SK-N-MC (cell line): Measurements from ENCODE around the gene TRAPPC12.

Source experiments
- DNase-seq: peaks from one replicate; pipeline ENCODE4 v3.0.0-alpha.2; 2011; ENCODE audit warnings: low read depth, low spot score
- H3K27ac ChIP-seq: fragments of 200-600 bp; sonication (generic); 2 replicates; pipeline ENCODE4 v1.5.1; 2016; ENCODE audit warnings: mixed run types
- H3K36me3 ChIP-seq: fragments of 200-600 bp; sonication (generic); 2 replicates; pipeline ENCODE4 v1.6.1; 2017; ENCODE audit warnings: antibody characterized with exemption, low read length, mixed read lengths; ENCODE audit not compliant: insufficient read depth
- H3K4me3 ChIP-seq: fragments of 200-600 bp; sonication (generic); 2 replicates; pipeline ENCODE4 v1.5.1; 2016
- H3K9ac ChIP-seq: fragments of 200-600 bp; sonication (generic); 2 replicates; pipeline ENCODE4 v1.8.0; 2017; ENCODE audit warnings: mixed run types, mixed read lengths; ENCODE audit not compliant: insufficient read length
- H3K9me3 ChIP-seq: fragments of 200-600 bp; sonication (generic); 2 replicates; pipeline ENCODE4 v1.6.1; 2017; ENCODE audit warnings: low read depth, mild to moderate bottlenecking, antibody characterized with exemption, low read length, moderate library complexity, mixed read lengths
- EZH2 ChIP-seq: fragments of 200-600 bp; sonication (generic); IDR thresholded peaks from one replicate; pipeline ENCODE4 v1.6.1; 2017; ENCODE audit warnings: antibody characterized with exemption
- FOXP2 ChIP-seq: optimal IDR thresholded peaks from 2 replicates; pipeline ENCODE3; 2011; ENCODE audit warnings: mild to moderate bottlenecking, moderate library complexity; ENCODE audit not compliant: insufficient read depth; ENCODE audit errors: extremely low read length, control extremely low read depth
- POLR2AphosphoS5 ChIP-seq: IDR thresholded peaks from 2 replicates; pipeline ENCODE4 v1.6.1; 2012; ENCODE audit warnings: mild to moderate bottlenecking, low read depth, low read length, borderline replicate concordance

TRAPPC12 gene

DNA sequence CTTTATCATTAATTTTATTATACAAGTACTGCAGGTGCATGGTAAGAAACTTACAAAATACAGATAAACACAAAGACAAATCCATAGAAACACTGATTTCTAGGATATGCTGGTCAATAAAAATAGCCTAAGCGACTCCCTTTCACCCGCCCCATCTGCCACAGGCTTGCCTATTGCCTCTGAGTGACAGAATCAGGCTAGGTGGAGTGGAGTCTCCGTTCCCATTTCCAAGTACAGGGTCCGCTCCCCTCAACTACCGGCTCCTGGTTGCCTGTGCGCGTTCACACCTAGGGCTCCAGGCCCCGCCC is 201 bp upstream of the TRAPPC12 start:
- Histone ChIP-seq H3K4me3 (peak overlapping the region; percentile 94), H3K36me3 (peaks cover 15% of the 10 kb centered on the region; the same call in 1 of the 2 replicates), H3K27ac (no peak overlapping the region; the same call in 1 of the 2 replicates), H3K9me3 (no peaks in the 10 kb centered on the region), H3K9ac (peak overlapping the region; percentile 92)
- no peak for TF ChIP-seq FOXP2
- no peak for TF ChIP-seq EZH2
- peak; percentile 39 for DNase-seq

DNA sequence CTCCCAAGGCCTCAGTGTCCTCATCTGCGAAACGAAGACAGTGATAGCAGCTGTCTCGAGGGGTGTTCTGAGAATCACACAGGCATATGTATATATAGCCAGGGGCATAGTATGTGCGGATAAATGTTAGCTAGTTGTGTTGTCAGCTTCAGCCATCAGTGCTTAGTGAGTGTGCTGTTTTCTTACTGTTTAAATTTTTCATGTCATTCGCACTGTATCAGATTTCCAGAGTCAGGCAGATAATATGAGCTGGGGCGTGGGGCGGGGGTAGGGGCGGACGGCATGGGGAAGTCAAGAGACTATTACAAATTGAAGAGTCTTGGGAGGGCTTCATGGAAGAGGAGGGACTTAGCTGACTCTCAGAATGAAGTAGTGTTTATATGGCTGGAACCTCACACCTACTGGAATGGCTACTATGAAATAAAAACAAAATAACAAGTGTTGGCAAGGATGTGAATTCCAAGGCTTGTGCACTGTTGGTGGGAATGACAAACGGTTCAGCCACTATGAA is 7.0 kb downstream of the TRAPPC12 start:
- DNase-seq = no peak

DNA sequence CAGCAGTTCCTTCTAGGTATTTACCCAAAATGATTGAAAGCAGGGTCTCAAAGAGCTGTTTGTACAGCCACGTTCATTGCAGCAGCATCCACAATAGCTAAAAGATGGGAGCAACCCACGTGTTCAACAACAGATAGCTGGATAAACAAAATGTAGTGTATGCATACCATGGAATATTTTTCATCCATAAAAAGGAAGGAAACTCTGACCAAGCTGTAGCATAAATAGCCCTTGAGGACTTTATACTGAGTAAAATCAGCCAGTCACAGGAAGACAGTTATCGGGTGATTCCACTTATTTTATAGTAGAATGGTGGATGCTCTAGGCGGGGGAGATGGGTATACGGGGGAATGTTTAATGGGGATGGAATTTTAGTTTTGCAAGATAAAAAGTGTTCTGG is 7.5 kb downstream of the TRAPPC12 start:
- Histone ChIP-seq H3K36me3 (peaks cover 39% of the 10 kb centered on the region), H3K27ac (no peak overlapping the region), H3K4me3 (no peak overlapping the region), H3K9me3 (no peaks in the 10 kb centered on the region), H3K9ac (no peak overlapping the region)
- TF ChIP-seq POLR2AphosphoS5 = no peak
- TF ChIP-seq EZH2 = no peak
- TF ChIP-seq FOXP2 = no peak
- DNase-seq = no peak

More for the DNA sequence above, 7.0 kb downstream of the TRAPPC12 start:
- no peak overlapping the region for H3K4me3 ChIP-seq
- no peaks in the 10 kb centered on the region for H3K9me3 ChIP-seq
- TF ChIP-seq FOXP2 = no peak
- no peak for TF ChIP-seq POLR2AphosphoS5
- TF ChIP-seq EZH2 = no peak
- H3K36me3 ChIP-seq = peaks cover 39% of the 10 kb centered on the region
- H3K27ac ChIP-seq = no peak overlapping the region
- no peak overlapping the region for H3K9ac ChIP-seq

- Histone ChIP-seq H3K36me3 (peaks cover 41% of the 10 kb centered on the region), H3K9me3 (no peaks in the 10 kb centered on the region), H3K4me3 (no peak overlapping the region), H3K9ac (no peak overlapping the region), H3K27ac (no peak overlapping the region)
- DNase-seq = no peak
- no peak for TF ChIP-seq FOXP2
- TF ChIP-seq EZH2 = no peak
- TF ChIP-seq POLR2AphosphoS5 = no peak
Measured at GRCh38 chr2:3387644-3388411, 8.3 kb downstream of the TRAPPC12 start.

DNA sequence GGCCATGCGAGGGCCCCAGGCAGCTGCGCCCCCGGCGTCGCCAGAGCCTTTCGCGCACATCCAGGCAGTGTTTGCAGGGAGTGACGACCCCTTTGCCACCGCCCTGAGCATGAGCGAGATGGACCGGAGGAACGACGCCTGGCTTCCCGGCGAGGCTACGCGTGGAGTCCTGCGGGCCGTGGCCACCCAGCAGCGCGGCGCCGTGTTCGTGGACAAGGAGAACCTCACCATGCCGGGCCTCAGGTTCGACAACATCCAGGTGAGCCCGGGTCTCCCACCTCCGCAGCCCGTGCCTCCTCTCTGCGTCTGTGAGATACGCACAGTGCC is 8.9 kb downstream of the TRAPPC12 start:
- Histone ChIP-seq H3K9ac (no peak overlapping the region), H3K4me3 (no peak overlapping the region), H3K36me3 (peaks cover 41% of the 10 kb centered on the region), H3K9me3 (no peaks in the 10 kb centered on the region), H3K27ac (no peak overlapping the region)
- no peak for DNase-seq
- no peak for TF ChIP-seq FOXP2
- no peak for TF ChIP-seq POLR2AphosphoS5
- TF ChIP-seq EZH2 = no peak

DNA sequence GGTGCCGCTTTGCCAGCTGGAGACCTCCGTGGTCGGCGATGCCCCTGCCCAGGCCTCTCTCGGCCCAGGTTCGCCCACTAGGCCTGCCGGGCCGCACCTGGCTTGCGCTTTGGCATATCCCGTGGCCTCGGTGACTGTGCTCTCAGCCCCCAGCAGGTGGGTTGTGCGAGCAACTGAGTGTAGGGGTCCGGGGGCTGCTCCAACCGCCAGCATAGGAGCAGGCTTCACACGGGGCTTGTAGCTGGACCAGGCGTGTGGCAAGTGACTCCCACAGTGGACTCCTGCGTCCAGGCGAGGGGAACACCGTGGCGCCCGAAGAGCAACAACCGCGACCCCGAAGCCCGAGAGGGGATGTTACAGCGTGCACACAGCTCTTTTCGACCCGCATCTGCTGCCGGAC is 9.7 kb downstream of the TRAPPC12 start:
- Histone ChIP-seq H3K27ac (no peak overlapping the region), H3K9ac (no peak overlapping the region), H3K4me3 (no peak overlapping the region), H3K36me3 (peaks cover 46% of the 10 kb centered on the region), H3K9me3 (no peaks in the 10 kb centered on the region)
- no peak for DNase-seq
- TF ChIP-seq POLR2AphosphoS5 = no peak
- no peak for TF ChIP-seq EZH2
- TF ChIP-seq FOXP2 = no peak

GRCh38 chr2:3390041-3390440 is 10.5 kb downstream of the TRAPPC12 start:
- Histone ChIP-seq H3K27ac (no peak overlapping the region), H3K9me3 (0 out of 2 replicates have a peak, but pooled peaks cover 1% of the 10 kb centered on the region), H3K4me3 (no peak overlapping the region), H3K36me3 (peaks cover 51% of the 10 kb centered on the region), H3K9ac (no peak overlapping the region)
- DNase-seq = no peak
- TF ChIP-seq FOXP2 = no peak
- no peak for TF ChIP-seq EZH2
- TF ChIP-seq POLR2AphosphoS5 = no peak

DNA sequence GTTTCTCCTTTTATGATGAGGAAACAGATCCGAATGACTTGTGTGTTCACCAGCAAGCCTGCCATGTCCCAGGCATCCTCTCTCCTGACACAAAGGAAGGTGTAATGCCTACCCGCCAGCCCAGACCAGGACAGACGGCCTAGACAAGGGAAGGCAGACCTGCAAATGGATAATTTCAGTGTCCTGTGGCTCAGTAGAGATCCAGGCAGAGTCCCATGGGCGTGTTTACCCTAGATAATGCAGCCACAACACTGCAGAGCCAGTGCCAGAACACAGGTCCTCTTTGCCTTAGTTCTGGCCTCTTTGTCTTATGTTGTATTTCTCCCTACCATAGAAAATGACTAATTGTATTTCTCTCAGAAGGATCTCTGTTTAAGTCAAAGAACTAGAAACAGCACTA is 12.7 kb downstream of the TRAPPC12 start:
- no peak for TF ChIP-seq EZH2
- TF ChIP-seq FOXP2 = no peak
- no peak for TF ChIP-seq POLR2AphosphoS5
- Histone ChIP-seq H3K9ac (no peak overlapping the region), H3K27ac (no peak overlapping the region), H3K9me3 (peaks cover 19% of the 10 kb centered on the region; the same call in 1 of the 2 replicates), H3K4me3 (no peak overlapping the region), H3K36me3 (peaks cover 64% of the 10 kb centered on the region)
- DNase-seq = no peak
